ENCODE data around the gene THAP9.
"Not testable (repeated sequence)": the region's sequence is repeated elsewhere in the genome, so short reads cannot be mapped to it uniquely, and the experiment has no call there.

THAP9 gene, protein sequence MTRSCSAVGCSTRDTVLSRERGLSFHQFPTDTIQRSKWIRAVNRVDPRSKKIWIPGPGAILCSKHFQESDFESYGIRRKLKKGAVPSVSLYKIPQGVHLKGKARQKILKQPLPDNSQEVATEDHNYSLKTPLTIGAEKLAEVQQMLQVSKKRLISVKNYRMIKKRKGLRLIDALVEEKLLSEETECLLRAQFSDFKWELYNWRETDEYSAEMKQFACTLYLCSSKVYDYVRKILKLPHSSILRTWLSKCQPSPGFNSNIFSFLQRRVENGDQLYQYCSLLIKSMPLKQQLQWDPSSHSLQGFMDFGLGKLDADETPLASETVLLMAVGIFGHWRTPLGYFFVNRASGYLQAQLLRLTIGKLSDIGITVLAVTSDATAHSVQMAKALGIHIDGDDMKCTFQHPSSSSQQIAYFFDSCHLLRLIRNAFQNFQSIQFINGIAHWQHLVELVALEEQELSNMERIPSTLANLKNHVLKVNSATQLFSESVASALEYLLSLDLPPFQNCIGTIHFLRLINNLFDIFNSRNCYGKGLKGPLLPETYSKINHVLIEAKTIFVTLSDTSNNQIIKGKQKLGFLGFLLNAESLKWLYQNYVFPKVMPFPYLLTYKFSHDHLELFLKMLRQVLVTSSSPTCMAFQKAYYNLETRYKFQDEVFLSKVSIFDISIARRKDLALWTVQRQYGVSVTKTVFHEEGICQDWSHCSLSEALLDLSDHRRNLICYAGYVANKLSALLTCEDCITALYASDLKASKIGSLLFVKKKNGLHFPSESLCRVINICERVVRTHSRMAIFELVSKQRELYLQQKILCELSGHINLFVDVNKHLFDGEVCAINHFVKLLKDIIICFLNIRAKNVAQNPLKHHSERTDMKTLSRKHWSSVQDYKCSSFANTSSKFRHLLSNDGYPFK

DNA sequence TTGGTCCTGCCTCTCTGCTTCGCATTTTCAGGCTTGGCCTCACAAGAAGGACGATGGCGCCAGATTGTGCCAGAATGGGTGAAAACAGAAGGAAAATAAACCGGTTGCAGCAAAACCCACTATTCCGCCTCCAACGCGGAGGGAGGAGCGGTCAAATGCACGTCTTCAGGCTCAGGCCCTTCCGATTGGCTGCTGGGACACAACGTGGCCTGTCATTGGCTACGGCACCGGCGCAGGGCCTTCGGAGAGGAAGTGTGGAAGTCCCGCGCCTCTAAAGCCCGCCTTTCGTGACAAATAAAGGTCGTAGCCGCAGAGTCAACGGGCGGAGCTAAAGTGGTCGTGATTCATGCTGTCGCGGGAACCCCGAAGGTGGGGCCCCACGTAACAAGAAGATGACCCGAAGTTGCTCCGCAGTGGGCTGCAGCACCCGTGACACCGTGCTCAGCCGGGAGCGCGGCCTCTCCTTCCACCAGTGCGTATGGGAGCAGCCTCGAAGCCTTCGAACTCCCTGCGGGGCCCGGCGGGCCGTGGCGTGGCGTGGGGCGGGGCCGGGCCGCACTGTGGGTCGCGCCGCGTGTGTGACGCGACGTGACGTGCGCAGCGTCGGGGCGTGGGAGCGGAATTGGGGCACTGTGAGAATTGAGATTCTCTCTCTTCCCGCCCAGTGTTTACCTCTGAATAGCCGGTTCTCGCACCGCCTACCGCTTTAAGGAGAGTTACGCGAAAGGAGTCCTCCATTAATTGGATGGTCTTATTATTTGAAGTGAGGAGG lies at the start of gene THAP9:
Gene THAP9 (plus strand): TSS at position 325 of the 772 bp plus-strand sequence. CDS start 68 bp downstream, at position 393.
- peaks cover 41% of the 10 kb centered on the region for H4K20me1 ChIP-seq
- peak within 1 kb of the TSS; percentile 93 for H3K9ac ChIP-seq
- no peak for TF ChIP-seq Cebpa-rat (IDR thresholded peaks at IDR 0.05)
- peak within 1 kb of the TSS; percentile 74 for H3K4me3 ChIP-seq
- H3K27ac ChIP-seq = peak within 1 kb of the TSS; percentile 93
- H3K36me3 ChIP-seq = peaks cover 22% of the 10 kb centered on the region
- no peaks in the 10 kb centered on the region for H3K9me3 ChIP-seq
- H3K4me1 ChIP-seq = peaks cover 39% of the 10 kb centered on the region
- peak within 1 kb of the TSS; percentile 93 for H3K4me2 ChIP-seq
- H3K27me3 ChIP-seq = no peaks in the 10 kb centered on the region

DNA sequence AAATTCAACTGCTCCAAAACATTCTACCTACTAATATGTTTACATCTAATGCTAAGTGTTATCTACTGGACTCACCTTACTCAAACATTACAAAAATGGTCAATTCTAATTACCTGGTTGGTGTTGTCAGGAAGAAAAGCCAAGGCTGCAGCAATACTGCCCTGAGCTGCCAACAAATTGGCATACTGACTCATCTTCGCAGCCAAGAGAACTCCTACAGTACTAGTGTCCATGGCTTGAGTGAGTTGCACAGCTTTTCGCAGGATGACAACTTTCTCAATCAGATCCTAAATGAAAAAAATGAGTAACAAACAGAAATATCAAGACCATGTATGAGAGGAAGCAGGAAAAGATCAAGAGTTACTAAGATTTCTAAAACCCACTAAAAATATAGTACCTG lies 49.2 kb upstream of the THAP9 start:
- no peak overlapping the region for H3K4me3 ChIP-seq
- no peak overlapping the region for H3K27ac ChIP-seq
- no peaks in the 10 kb centered on the region for H4K20me1 ChIP-seq
- no peak overlapping the region for H3K4me2 ChIP-seq
- H3K9ac ChIP-seq = no peak overlapping the region
- no peaks in the 10 kb centered on the region for H3K27me3 ChIP-seq
- no peaks in the 10 kb centered on the region for H3K9me3 ChIP-seq
- TF ChIP-seq Cebpa-rat (IDR thresholded peaks at IDR 0.05) = no peak
- H3K36me3 ChIP-seq = peaks cover 91% of the 10 kb centered on the region
- no peaks in the 10 kb centered on the region for H3K4me1 ChIP-seq

DNA sequence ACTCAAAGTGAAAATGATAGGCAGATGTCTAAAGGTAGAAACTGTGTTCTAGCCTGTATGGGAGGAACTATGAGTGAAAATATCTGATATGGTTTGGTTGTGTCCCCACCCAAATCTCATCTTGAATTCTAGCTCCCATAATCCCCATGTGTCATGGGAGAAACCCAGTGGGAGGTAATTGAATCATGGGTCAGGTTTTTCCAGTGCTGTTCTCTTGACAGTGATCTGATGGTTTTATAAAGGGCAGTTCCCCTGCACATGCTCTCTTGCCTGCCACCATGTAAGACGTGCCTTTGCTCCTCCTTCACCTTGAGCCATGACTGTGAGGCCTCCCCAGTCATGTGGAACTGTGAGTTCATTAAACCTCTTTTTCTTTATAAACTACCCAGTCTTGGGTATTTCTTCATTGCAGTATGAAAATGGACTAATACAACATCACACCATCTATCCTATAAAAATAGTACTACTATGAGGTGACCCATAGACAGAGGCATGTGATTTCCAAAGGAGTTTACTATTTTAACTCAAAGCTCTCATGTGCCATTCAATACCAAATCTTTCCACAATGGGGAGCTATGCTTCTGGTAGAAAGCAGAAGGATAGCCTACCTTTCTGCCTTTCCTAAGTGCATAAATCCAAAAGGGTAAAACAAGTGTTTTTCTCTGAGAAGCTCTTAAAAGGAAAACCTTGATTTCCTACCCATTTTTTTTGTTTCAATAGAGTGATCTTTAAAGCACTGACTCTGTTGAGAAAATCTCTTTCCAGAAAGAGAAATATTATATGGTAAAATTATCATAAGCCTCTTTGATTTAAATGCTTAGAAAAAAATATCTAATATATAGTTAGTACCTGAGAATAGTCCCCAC lies 48.4 kb upstream of the THAP9 start:
- Histone ChIP-seq H3K36me3 (peaks cover 91% of the 10 kb centered on the region), H3K9me3 (no peaks in the 10 kb centered on the region), H3K27me3 (no peaks in the 10 kb centered on the region), H3K9ac (no peak overlapping the region), H3K27ac (no peak overlapping the region), H3K4me2 (no peak overlapping the region), H3K4me3 (no peak overlapping the region), H3K4me1 (no peaks in the 10 kb centered on the region), H4K20me1 (no peaks in the 10 kb centered on the region)
- TF ChIP-seq Cebpa-rat (IDR thresholded peaks at IDR 0.05) = no peak

DNA sequence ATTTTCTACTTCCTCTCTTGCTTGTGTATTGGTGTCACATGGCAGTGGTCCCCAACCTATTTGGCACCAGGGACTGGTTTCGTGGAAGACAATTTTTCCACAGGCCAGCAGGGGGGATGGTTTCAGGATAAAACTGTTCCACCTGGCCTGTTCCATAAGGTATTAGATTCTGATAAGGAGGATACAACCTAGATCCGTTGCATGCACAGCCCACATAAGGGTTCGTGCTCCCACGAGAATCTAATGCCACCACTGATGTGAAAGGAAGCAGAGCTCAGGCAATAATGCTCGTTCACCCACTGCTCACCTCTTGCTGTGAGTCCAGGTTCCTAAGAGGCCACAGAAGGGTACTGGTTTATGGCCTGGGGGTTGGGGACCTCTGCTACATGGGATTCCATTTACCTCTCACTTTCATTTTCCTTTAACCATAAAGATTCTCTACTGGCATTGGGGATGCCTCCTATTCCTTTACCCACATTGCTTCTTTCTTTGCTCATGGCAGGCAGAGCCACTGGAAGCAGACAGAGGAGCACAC lies 47.7 kb upstream of the THAP9 start:
- H3K9me3 ChIP-seq = no peaks in the 10 kb centered on the region
- H4K20me1 ChIP-seq = no peaks in the 10 kb centered on the region
- TF ChIP-seq Cebpa-rat (IDR thresholded peaks at IDR 0.05) = no peak
- no peak overlapping the region for H3K9ac ChIP-seq
- H3K36me3 ChIP-seq = peaks cover 92% of the 10 kb centered on the region
- H3K4me3 ChIP-seq = no peak overlapping the region
- no peaks in the 10 kb centered on the region for H3K4me1 ChIP-seq
- H3K27ac ChIP-seq = no peak overlapping the region
- H3K27me3 ChIP-seq = no peaks in the 10 kb centered on the region
- no peak overlapping the region for H3K4me2 ChIP-seq

DNA sequence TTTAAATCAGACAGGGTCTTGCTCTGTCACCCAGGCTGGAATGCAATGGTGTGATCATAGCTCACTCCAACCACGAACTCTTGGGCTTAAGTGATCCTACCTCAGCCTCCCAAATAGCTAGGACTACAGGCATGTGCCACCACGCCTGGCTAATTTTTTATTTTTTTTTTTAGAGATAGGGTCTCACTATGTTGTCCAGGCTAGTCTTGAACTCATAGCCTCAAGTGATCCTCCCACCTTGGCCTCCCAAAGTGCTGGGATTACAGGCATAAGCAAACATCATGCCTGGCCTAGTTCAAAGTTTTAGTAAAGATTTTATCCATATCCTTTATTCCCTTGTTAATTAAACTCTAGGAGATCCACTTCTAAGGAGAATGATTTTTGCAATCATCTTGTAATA lies 40.0 kb upstream of the THAP9 start:
- H3K4me1 ChIP-seq, H3K4me3 ChIP-seq, H3K27ac ChIP-seq, H3K9me3 ChIP-seq, H4K20me1 ChIP-seq, H3K27me3 ChIP-seq, H3K9ac ChIP-seq, H3K4me2 ChIP-seq: not testable (repeated sequence)
- H3K36me3 ChIP-seq = peaks cover 82% of the 10 kb centered on the region

DNA sequence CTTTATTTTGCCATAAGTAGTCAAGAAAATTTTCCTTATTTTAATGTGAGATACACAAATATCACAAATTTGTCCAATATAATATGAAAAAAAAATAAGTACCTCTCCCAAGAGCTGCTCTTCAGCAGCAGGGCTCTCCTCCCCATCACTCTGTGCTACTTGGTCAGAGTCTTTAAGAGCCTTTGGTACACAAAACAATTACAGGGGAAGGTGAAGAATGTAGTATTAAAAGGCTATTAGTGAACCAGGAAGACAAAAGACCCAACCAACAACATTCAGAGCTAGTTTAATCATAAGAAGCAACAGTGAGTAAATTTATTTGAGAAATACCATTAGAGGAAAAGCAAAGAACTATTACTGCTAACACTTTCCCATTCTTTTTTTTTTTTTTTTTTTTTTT lies 39.0 kb upstream of the THAP9 start:
- no peak for TF ChIP-seq Cebpa-rat (IDR thresholded peaks at IDR 0.05)
- H3K9ac ChIP-seq = no peak overlapping the region
- peaks cover 81% of the 10 kb centered on the region for H3K36me3 ChIP-seq
- H3K27me3 ChIP-seq = no peaks in the 10 kb centered on the region
- no peak overlapping the region for H3K4me2 ChIP-seq
- H3K4me1 ChIP-seq = peaks cover 8% of the 10 kb centered on the region; the same call in 1 of the 2 replicates
- no peaks in the 10 kb centered on the region for H3K9me3 ChIP-seq
- no peak overlapping the region for H3K27ac ChIP-seq
- H3K4me3 ChIP-seq = no peak overlapping the region
- H4K20me1 ChIP-seq = no peaks in the 10 kb centered on the region

DNA sequence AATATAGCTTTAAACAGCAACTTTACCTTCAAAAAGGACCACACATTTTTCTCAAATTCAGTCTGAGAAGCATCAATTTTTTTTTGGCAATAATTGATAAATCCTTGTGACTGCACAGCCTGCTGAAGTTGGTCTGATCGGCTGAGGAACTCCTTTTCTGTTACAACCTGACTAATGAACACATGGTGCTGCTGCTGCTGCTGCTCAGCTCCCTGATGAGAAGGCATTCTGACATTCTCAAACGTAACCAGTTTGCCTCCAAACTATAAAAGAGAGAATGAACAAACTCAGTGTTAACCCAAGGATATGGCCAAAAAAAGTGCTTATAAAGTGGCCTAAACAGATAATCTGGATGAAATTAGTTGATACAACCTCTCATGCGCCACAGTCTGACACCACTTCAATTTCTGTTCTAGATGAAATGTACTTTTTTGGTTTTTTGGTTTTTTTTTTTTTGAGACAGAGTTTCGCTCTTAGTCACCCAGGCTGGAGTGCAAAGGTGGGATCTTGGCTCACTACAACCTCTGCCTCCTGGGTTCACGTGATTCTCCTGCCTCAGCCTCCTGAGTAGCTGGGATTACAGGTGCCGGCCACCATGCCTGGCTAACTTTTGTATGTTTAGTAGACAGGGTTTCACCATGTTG lies 36.1 kb upstream of the THAP9 start:
- H3K9me3 ChIP-seq = no peaks in the 10 kb centered on the region
- no peak overlapping the region for H3K4me2 ChIP-seq
- no peaks in the 10 kb centered on the region for H4K20me1 ChIP-seq
- no peak overlapping the region for H3K4me3 ChIP-seq
- H3K4me1 ChIP-seq = peaks cover 8% of the 10 kb centered on the region; the same call in 1 of the 2 replicates
- H3K27me3 ChIP-seq = no peaks in the 10 kb centered on the region
- no peak overlapping the region for H3K27ac ChIP-seq
- no peak for TF ChIP-seq Cebpa-rat (IDR thresholded peaks at IDR 0.05)
- no peak overlapping the region for H3K9ac ChIP-seq
- H3K36me3 ChIP-seq = peaks cover 92% of the 10 kb centered on the region

DNA sequence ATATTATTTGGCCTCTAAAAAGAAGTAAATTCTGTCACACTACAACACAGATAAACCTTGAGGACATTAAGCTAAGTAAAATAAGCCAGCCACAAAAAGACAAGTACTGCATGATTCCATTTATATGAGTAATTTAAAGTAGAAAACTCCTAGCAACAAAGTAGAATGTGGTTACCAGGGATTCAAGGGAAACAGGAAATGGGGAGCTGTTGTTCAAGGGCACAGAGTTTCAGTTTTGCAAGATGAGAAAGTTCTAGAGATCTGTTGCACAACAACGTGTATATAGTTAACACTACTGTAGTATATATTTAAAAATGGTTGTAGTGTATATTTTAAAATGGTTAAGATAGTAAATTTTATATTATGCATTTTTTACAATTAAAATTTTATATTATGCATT lies 34.9 kb upstream of the THAP9 start:
- no peak overlapping the region for H3K9ac ChIP-seq

DNA sequence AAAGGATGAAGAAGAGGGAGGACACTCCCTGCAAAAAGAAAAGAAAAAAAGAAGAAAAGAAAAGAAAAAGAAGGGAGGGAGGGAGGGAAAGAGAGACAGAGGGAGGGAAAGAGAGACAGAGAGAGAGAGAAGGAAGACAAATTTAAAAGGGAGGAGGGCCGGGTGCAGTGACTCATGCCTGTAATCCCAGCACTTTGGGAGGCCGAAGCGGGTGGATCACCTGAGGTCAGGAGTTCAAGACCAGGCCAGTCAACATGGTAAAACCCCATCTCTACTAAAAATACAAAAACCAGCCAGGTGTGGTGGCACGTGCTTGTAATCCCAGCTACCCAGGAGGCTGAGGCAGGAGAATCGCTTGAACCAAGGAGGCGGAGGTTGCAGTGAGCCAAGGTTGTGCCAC lies 34.5 kb upstream of the THAP9 start:
- H3K4me3 ChIP-seq, H4K20me1 ChIP-seq, H3K4me2 ChIP-seq, H3K27ac ChIP-seq, H3K4me1 ChIP-seq, H3K27me3 ChIP-seq, H3K9ac ChIP-seq, H3K9me3 ChIP-seq: not testable (repeated sequence)
- peaks cover 96% of the 10 kb centered on the region for H3K36me3 ChIP-seq

More for the DNA sequence above, 34.9 kb upstream of the THAP9 start:
- Histone ChIP-seq H3K36me3 (peaks cover 93% of the 10 kb centered on the region), H3K9me3 (no peaks in the 10 kb centered on the region), H4K20me1 (no peaks in the 10 kb centered on the region), H3K27me3 (no peaks in the 10 kb centered on the region), H3K4me2 (no peak overlapping the region), H3K27ac (no peak overlapping the region), H3K4me3 (no peak overlapping the region), H3K4me1 (peaks cover 8% of the 10 kb centered on the region; the same call in 1 of the 2 replicates)
- TF ChIP-seq Cebpa-rat (IDR thresholded peaks at IDR 0.05) = no peak

Data from BLaER1 (cell line).